ENCODE results near the gene DNAH6. TPM values are rescaled to one million over a fixed set of nuclear protein-coding genes. Genes with fewer than 3 reads are reported as not detected.
A peak's percentile ranks its signal among the peaks of the same experiment; 100 is the strongest.

DNAH6 gene
- total RNA-seq, 1 experiment from 2014 or later, result 1.6 TPM

- ATAC-seq (peak; percentile 34; the same call in 1 of the 2 replicates), DNase-seq (ENCODE audit: low read depth, low spot score) (no peak)
- TF ChIP-seq SIN3A (IDR thresholded peaks at IDR 0.05; ENCODE audit: low read depth) (no peak), POLR2AphosphoS5 (IDR thresholded peaks at IDR 0.05; ENCODE audit: low read depth, low read length) (no peak), CEBPB (IDR thresholded peaks at IDR 0.05; ENCODE audit: low read depth) (no peak), EZH2 (IDR thresholded peaks at IDR 0.05) (no peak), SRF (IDR thresholded peaks at IDR 0.05; ENCODE audit: low read depth) (no peak), EGR1 (IDR thresholded peaks at IDR 0.05; ENCODE audit: low read depth) (no peak), POLR2A (IDR thresholded peaks at IDR 0.05; ENCODE audit: borderline replicate concordance, extremely low read depth, insufficient read depth, insufficient read length) (no peak)
- BruUV-seq (replicated peaks), result no TSS peak
- no peaks in the 10 kb centered on the region for H3K79me2 ChIP-seq (ENCODE audit: insufficient read depth, low read length)
- no peaks in the 10 kb centered on the region for H3K4me1 ChIP-seq (ENCODE audit: control insufficient read depth in 1 of 2, insufficient read depth in 2 of 2, low read length in 2 of 2)
- CTCF ChIA-PET, result no interaction called here
- H3K4me3 ChIP-seq (replicated peaks in 1 of 2; ENCODE audit: low read depth in 1 of 2, low read length in 2 of 2), result no peak overlapping the region
- no peak overlapping the region for H2AFZ ChIP-seq (ENCODE audit: low read depth, low read length, poor library complexity, severe bottlenecking)
- H3K4me2 ChIP-seq (ENCODE audit: low read length), result no peak overlapping the region
- H3K9ac ChIP-seq (ENCODE audit: low read length), result no peak overlapping the region
- H3K27ac ChIP-seq (ENCODE audit: low read depth, low read length), result no peak overlapping the region
- POLR2A ChIA-PET, result no interaction called here
- H3K9me2 ChIP-seq (ENCODE audit: insufficient read depth), result no peaks in the 10 kb centered on the region
- RAD21 ChIA-PET (ENCODE audit: low non-redundant PET in 1 of 2, low total read pairs in 2 of 2, uncharacterized antibody in 2 of 2, unreplicated experiment in 2 of 2), result no interaction called here
- no peaks in the 10 kb centered on the region for H4K20me1 ChIP-seq (ENCODE audit: insufficient read depth)
- H3K36me3 ChIP-seq (ENCODE audit: control insufficient read depth in 1 of 2, insufficient read depth in 2 of 2, low read length in 2 of 2), result no peaks in the 10 kb centered on the region
- no peaks in the 10 kb centered on the region for H3K27me3 ChIP-seq (ENCODE audit: insufficient read depth, low read length)
- intact Hi-C loops (cut with micrococcal nuclease), result no loop called here
- H3K9me3 ChIP-seq (ENCODE audit: control insufficient read depth in 1 of 2, insufficient read depth in 1 of 2, low read depth in 1 of 2, low read length in 2 of 2), result no peaks in the 10 kb centered on the region
Measured at GRCh38 chr2:84821806-84822205, 305.5 kb downstream of the DNAH6 start.

DNA sequence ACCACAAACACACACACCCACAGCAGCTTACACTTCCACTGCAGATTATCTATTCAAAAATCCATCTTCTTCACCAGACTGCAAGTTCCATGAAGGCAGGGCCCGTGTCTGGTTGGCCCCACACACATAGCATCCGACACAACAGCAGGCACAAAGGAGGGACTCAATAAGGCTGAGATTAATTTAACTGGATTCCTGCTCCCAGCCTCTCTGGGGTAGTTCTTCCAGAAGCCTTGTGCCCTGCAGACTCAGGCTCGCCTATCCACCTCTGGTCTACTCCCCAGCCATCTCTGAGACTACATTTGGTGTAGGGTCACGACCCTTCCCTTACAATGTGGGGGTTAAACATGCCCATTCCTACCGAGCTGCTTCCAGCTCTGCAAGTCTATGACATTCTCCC lies 306.9 kb downstream of the DNAH6 start:
- BruUV-seq (replicated peaks), result no TSS peak
- intact Hi-C loops (cut with micrococcal nuclease), result no loop called here
- ChIA-PET POLR2A (no interaction called here), RAD21 (ENCODE audit: low non-redundant PET in 1 of 2, low total read pairs in 2 of 2, uncharacterized antibody in 2 of 2, unreplicated experiment in 2 of 2) (no interaction called here), CTCF (no interaction called here)
- TF ChIP-seq ATF3 (IDR thresholded peaks at IDR 0.05) (no peak), CBX3 (IDR thresholded peaks at IDR 0.05; ENCODE audit: low read depth) (no peak), EZH2 (IDR thresholded peaks at IDR 0.05) (no peak), ZNF274 (IDR thresholded peaks at IDR 0.05; ENCODE audit: low read depth, low read length) (no peak), EGR1 (IDR thresholded peaks at IDR 0.05; ENCODE audit: low read depth) (no peak), ELF1 (IDR thresholded peaks at IDR 0.05; ENCODE audit: borderline replicate concordance, low read depth) (no peak), ZBTB33 (IDR thresholded peaks at IDR 0.05; ENCODE audit: extremely low read depth, insufficient replicate concordance, low read length) (no peak), SRF (IDR thresholded peaks at IDR 0.05; ENCODE audit: low read depth) (no peak), CEBPB (IDR thresholded peaks at IDR 0.05; ENCODE audit: low read depth) (no peak)
- TF ChIP-seq, protein P1, sequence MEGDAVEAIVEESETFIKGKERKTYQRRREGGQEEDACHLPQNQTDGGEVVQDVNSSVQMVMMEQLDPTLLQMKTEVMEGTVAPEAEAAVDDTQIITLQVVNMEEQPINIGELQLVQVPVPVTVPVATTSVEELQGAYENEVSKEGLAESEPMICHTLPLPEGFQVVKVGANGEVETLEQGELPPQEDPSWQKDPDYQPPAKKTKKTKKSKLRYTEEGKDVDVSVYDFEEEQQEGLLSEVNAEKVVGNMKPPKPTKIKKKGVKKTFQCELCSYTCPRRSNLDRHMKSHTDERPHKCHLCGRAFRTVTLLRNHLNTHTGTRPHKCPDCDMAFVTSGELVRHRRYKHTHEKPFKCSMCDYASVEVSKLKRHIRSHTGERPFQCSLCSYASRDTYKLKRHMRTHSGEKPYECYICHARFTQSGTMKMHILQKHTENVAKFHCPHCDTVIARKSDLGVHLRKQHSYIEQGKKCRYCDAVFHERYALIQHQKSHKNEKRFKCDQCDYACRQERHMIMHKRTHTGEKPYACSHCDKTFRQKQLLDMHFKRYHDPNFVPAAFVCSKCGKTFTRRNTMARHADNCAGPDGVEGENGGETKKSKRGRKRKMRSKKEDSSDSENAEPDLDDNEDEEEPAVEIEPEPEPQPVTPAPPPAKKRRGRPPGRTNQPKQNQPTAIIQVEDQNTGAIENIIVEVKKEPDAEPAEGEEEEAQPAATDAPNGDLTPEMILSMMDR (IDR thresholded peaks at IDR 0.05 in 2 of 3, conservative IDR thresholded peaks at IDR 0.05 in 1 of 3; ENCODE audit: borderline replicate concordance in 1 of 3, insufficient read depth in 1 of 3, low read depth in 2 of 3, low read length in 2 of 3), result no peak
- TF ChIP-seq, protein P2, sequence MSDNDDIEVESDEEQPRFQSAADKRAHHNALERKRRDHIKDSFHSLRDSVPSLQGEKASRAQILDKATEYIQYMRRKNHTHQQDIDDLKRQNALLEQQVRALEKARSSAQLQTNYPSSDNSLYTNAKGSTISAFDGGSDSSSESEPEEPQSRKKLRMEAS (IDR thresholded peaks at IDR 0.05), result no peak
- no peak overlapping the region for H3K27ac ChIP-seq (ENCODE audit: low read depth, low read length)
- H3K4me3 ChIP-seq (replicated peaks in 1 of 2; ENCODE audit: low read depth in 1 of 2, low read length in 2 of 2), result no peak overlapping the region
- no peaks in the 10 kb centered on the region for H3K4me1 ChIP-seq (ENCODE audit: control insufficient read depth in 1 of 2, insufficient read depth in 2 of 2, low read length in 2 of 2)
- H3K4me2 ChIP-seq (ENCODE audit: low read length), result no peak overlapping the region
- H3K27me3 ChIP-seq (ENCODE audit: insufficient read depth, low read length), result no peaks in the 10 kb centered on the region
- ATAC-seq (no peak), DNase-seq (ENCODE audit: low read depth, low spot score) (no peak)
- H3K9ac ChIP-seq (ENCODE audit: low read length), result no peak overlapping the region
- H3K79me2 ChIP-seq (ENCODE audit: insufficient read depth, low read length), result no peaks in the 10 kb centered on the region
- no peaks in the 10 kb centered on the region for H3K9me2 ChIP-seq (ENCODE audit: insufficient read depth)
- H4K20me1 ChIP-seq (ENCODE audit: insufficient read depth), result no peaks in the 10 kb centered on the region
- H3K9me3 ChIP-seq (ENCODE audit: control insufficient read depth in 1 of 2, insufficient read depth in 1 of 2, low read depth in 1 of 2, low read length in 2 of 2), result no peaks in the 10 kb centered on the region
- H2AFZ ChIP-seq (ENCODE audit: low read depth, low read length, poor library complexity, severe bottlenecking), result no peak overlapping the region
- no peaks in the 10 kb centered on the region for H3K36me3 ChIP-seq (ENCODE audit: control insufficient read depth in 1 of 2, insufficient read depth in 2 of 2, low read length in 2 of 2)
